ENCODE results near the gene LILRA2. TPM values are rescaled to one million over a fixed set of nuclear protein-coding genes. Genes with fewer than 3 reads are reported as not detected.

LILRA2 gene
- total RNA-seq, 4 donors from 2014 or later, result 0.48 to 2.6 (median 1.6) TPM; not detected in 1

DNA sequence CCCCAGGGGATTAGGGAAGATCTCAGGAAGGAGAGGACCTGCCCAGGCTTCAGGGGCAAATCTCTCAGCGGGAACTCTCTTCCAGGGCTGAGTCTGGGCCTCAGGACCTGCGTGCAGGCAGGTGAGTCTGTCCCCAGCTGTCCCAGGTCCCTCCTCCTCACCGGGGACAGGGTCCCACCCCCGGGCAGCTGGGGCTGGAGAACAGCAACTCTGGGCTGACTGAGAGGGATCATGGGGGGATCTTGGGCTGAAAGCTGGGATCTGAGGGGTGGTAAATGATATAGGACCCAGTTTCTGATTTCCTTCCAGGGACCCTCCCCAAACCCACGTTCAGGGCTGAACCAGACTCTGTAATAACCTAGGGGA is 34.2 kb downstream of the LILRA2 start:
- no peak for DNase-seq
- H3K27ac ChIP-seq, result no peak overlapping the region
- H3K36me3 ChIP-seq, result no peaks in the 10 kb centered on the region
- intact Hi-C loops (cut with DNase I; ENCODE audit: low total_unique reads), result no loop called here
- TF ChIP-seq POLR2A (IDR thresholded peaks at IDR 0.05), result no peak
- TF ChIP-seq, protein P1, sequence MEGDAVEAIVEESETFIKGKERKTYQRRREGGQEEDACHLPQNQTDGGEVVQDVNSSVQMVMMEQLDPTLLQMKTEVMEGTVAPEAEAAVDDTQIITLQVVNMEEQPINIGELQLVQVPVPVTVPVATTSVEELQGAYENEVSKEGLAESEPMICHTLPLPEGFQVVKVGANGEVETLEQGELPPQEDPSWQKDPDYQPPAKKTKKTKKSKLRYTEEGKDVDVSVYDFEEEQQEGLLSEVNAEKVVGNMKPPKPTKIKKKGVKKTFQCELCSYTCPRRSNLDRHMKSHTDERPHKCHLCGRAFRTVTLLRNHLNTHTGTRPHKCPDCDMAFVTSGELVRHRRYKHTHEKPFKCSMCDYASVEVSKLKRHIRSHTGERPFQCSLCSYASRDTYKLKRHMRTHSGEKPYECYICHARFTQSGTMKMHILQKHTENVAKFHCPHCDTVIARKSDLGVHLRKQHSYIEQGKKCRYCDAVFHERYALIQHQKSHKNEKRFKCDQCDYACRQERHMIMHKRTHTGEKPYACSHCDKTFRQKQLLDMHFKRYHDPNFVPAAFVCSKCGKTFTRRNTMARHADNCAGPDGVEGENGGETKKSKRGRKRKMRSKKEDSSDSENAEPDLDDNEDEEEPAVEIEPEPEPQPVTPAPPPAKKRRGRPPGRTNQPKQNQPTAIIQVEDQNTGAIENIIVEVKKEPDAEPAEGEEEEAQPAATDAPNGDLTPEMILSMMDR (IDR thresholded peaks at IDR 0.05), result no peak
- no peaks in the 10 kb centered on the region for H3K4me1 ChIP-seq
- no peaks in the 10 kb centered on the region for H3K9me3 ChIP-seq
- H3K4me3 ChIP-seq, result no peak overlapping the region
- no peaks in the 10 kb centered on the region for H3K27me3 ChIP-seq

GRCh38 chr19:54608205-54608604 is 34.6 kb downstream of the LILRA2 start:
- no peaks in the 10 kb centered on the region for H3K36me3 ChIP-seq
- no peaks in the 10 kb centered on the region for H3K27me3 ChIP-seq
- H3K4me1 ChIP-seq, result no peaks in the 10 kb centered on the region
- H3K27ac ChIP-seq, result no peak overlapping the region
- no peak for DNase-seq
- no peak overlapping the region for H3K4me3 ChIP-seq
- H3K9me3 ChIP-seq, result no peaks in the 10 kb centered on the region
- intact Hi-C loops (cut with DNase I; ENCODE audit: low total_unique reads), result no loop called here
- TF ChIP-seq POLR2A (IDR thresholded peaks at IDR 0.05), result no peak
- TF ChIP-seq, protein P1 (IDR thresholded peaks at IDR 0.05), result no peak

- no peak for DNase-seq
- TF ChIP-seq, protein P1 (IDR thresholded peaks at IDR 0.05), result no peak
- no peak for TF ChIP-seq POLR2A (IDR thresholded peaks at IDR 0.05)
- Histone ChIP-seq H3K36me3 (no peaks in the 10 kb centered on the region), H3K9me3 (no peaks in the 10 kb centered on the region), H3K4me3 (no peak overlapping the region), H3K4me1 (no peaks in the 10 kb centered on the region), H3K27ac (no peak overlapping the region), H3K27me3 (no peaks in the 10 kb centered on the region)
- intact Hi-C loops (cut with DNase I; ENCODE audit: low total_unique reads), result no loop called here
These were observed 35.2 kb downstream of the LILRA2 start for GRCh38 chr19:54608792-54609191.

DNA sequence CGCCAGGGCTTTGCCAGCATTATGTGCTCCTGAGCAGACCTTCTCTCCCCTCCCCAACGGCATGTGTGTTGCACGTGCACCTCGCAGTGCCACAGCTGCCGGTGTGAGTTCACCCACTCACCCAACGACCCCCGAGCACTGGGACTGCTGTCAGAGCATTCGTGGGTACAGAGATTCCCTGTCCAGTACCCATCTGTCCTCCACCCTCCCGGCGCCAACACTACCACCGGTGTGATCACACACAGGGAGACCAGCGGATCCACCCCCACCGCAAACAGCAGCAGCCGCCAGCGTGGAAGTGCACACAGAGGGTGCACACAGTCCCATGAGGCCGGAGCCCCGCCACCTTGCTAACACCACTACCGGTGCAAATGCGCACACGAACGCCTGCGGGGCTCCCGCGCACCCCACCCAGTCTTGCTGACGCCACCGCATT is 35.8 kb downstream of the LILRA2 start:
- Histone ChIP-seq H3K27me3 (no peaks in the 10 kb centered on the region), H3K27ac (no peak overlapping the region), H3K36me3 (no peaks in the 10 kb centered on the region), H3K4me1 (no peaks in the 10 kb centered on the region), H3K9me3 (no peaks in the 10 kb centered on the region), H3K4me3 (no peak overlapping the region)
- TF ChIP-seq, protein P1 (IDR thresholded peaks at IDR 0.05), result no peak
- TF ChIP-seq POLR2A (IDR thresholded peaks at IDR 0.05), result no peak
- intact Hi-C loops (cut with DNase I; ENCODE audit: low total_unique reads), result no loop called here
- no peak for DNase-seq

GRCh38 chr19:54612428-54612827 is 38.8 kb downstream of the LILRA2 start:
- H3K27ac ChIP-seq, result no peak overlapping the region
- no peaks in the 10 kb centered on the region for H3K36me3 ChIP-seq
- no peaks in the 10 kb centered on the region for H3K27me3 ChIP-seq
- intact Hi-C loops (cut with DNase I; ENCODE audit: low total_unique reads), result no loop called here
- no peaks in the 10 kb centered on the region for H3K4me1 ChIP-seq
- TF ChIP-seq POLR2A (IDR thresholded peaks at IDR 0.05), result no peak
- TF ChIP-seq, protein P1 (IDR thresholded peaks at IDR 0.05), result no peak
- no peak for DNase-seq
- H3K4me3 ChIP-seq, result no peak overlapping the region
- no peaks in the 10 kb centered on the region for H3K9me3 ChIP-seq

All from uterus (tissue), 4 donors.